GM18508 (cell line): Measurements from ENCODE around the gene C11orf16.
"Not testable (repeated sequence)": the region's sequence is repeated elsewhere in the genome, so short reads cannot be mapped to it uniquely, and the experiment has no call there.

Experiments
- ATAC-seq: cut with Tn5 transposase; IDR thresholded peaks from one replicate; pipeline ENCODE4 v1.9.1; 2021; ENCODE audit warnings: moderate number of reproducible peaks; ENCODE audit not compliant: insufficient read depth, unreplicated experiment

The C11orf16 gene

DNA sequence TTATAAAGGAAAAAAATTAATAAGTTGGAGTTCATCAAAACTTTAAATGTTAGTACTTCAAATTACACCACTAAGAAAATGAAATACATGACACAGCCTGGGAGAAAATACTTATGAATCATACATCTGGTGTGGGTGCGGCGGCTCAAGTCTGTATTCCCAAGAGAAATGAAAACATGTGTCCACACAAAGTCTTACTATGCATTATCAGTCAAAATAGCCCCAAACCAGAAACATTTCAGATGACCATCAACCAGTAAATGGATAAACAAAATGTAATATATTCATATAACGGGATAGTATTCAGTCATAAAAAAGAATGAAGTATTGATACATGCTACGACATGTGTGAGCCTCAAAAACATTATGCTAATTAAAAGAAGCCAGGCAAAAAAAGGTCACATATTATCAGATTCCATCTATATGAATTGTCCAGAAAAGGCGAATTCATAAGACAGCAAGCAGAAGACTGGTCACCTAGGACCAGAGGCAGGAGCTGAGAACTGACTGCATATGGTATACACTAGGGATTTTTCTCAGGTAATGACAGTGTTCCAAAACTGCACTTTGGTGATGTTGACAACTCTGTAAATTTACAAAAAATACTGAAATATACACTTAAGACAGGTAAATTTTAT lies 27.1 kb downstream of the C11orf16 start:
- ATAC-seq = no peak

- no peak for ATAC-seq
These were observed 33.5 kb downstream of the C11orf16 start for GRCh38 chr11:8899119-8899753.

- ATAC-seq = not testable (repeated sequence)
These were observed 41.6 kb downstream of the C11orf16 start for GRCh38 chr11:8891185-8891584.

DNA sequence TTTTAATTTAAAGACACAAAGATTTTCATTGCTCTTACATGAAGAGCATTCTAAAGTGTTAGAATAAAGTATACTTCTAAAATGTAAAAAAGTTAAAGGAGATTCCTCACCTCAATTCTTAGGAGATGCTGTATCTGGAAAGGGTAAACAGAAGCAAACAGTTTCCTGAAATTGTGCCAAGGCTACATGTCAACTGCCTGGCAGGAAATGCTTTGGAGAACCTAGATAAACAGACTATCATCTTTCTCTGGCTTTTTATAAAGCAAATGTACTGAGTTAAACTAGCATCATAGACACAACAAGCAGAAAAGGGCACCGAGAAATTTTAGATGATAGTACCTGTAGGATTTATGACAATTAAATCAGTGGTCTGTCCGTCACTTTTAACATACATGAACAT lies 46.4 kb downstream of the C11orf16 start:
- ATAC-seq = no peak

- ATAC-seq = not testable (repeated sequence)
These were observed 51.2 kb downstream of the C11orf16 start for GRCh38 chr11:8881585-8881984.

GRCh38 chr11:8878771-8879170 lies 54.0 kb downstream of the C11orf16 start:
- ATAC-seq = no peak

DNA sequence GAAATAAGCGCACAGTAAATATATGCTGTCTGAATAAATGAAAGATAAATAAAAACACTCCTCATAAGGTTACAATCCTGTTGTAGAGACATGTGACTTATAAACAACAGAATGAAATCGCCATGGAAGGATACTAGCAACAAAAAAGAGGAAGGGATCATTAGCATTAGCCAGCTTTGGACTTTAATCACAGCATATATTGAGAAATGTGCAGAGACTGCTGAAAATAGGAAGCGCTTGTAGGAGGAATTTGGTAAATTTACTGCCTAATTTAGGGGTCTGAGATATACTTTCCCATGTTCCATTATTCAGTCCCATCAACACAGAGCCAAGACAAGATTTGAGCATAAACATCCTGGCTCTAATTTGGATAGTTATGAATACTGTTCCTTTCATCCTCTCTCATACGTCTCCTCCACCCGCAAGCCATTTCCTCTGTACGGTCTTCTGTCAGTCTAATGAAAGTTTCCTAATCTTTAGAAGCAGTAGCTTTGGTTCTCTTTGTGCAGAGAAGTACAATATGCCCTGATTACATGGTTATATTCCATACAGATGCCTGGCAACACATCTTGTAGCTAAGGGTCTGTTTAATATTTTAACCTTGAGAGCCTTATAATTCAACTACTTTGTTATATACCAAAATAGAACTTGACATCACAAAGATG lies 58.9 kb downstream of the C11orf16 start:
- ATAC-seq = no peak

DNA sequence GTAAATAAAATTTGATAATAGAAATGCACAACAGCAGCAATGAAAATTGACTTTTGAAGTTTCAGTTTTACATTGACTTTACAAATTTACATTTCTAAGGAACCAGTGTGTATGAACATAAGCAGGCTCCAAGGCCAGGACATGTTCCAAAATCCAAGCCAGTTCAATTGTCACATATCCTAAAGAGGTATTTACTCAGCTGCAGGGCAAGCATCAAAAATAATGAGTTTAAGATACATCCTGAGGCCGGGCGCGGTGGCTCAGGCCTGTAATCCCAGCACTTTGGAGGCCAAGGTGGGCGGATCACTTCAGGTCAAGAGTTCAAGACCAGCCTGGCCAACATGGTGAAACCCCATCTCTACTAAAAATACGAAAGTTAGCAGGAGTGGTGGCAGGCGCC lies 60.8 kb downstream of the C11orf16 start:
- ATAC-seq = no peak

- ATAC-seq = no peak
These were observed 61.5 kb downstream of the C11orf16 start for GRCh38 chr11:8871171-8871775.

- ATAC-seq = no peak
These were observed 62.2 kb downstream of the C11orf16 start for GRCh38 chr11:8870411-8871170.
